SK-N-SH (cell line): ENCODE results near the gene CACFD1. TPM values are rescaled to one million over a fixed set of nuclear protein-coding genes. Genes with fewer than 3 reads are reported as not detected.

Experiments used
- CTCF ChIA-PET: fragments of 300-600, 350-600 bp; formaldehyde crosslinking; extraction: SDS; loops from one replicate; lab custom pipeline; 2021; lab: Yijun Ruan, JAX
- POLR2A ChIA-PET: fragments of 350-600 bp; sonication (Branson Sonifier 250); formaldehyde crosslinking; extraction: SDS; loops from one replicate; lab custom pipeline; 2020; ENCODE audit warnings: antibody characterized with exemption, inconsistent platforms; lab: Yijun Ruan, JAX
- DNase-seq: peaks from one replicate; pipeline ENCODE4 v3.0.0; 2012
- H2AFZ ChIP-seq: fragments of 200-600 bp; sonication (generic); 2 replicates; pipeline ENCODE4 v1.8.1; 2016; ENCODE audit warnings: antibody characterized with exemption, mild to moderate bottlenecking, low read depth
- H3F3A ChIP-seq: fragments of 200-600 bp; sonication (generic); replicated peaks from 2 replicates; pipeline ENCODE3; 2016; ENCODE audit warnings: antibody characterized with exemption, mild to moderate bottlenecking; ENCODE audit not compliant: insufficient read depth
- H3K27ac ChIP-seq, 2 experiments: fragments of 200-500 bp in 1 of 2; fragments of 200-600 bp in 1 of 2; sonication (Bioruptor generic) in 1 of 2; sonication (generic), shearing (Covaris generic) in 1 of 2; 2 replicates each; pipeline versions ENCODE4 v1.5.1 to v1.6.1; 2014 to 2016; ENCODE audit warnings: low read depth in 2 of 2, inconsistent platforms in 1 of 2, low read length in 1 of 2, mild to moderate bottlenecking in 1 of 2, mixed read lengths in 1 of 2
- H3K27me3 ChIP-seq: fragments of 200-600 bp; sonication (generic), shearing (Covaris generic); 2 replicates; pipeline ENCODE4 v1.6.1; 2016; ENCODE audit warnings: mixed run types; ENCODE audit not compliant: insufficient read depth
- H3K36me3 ChIP-seq, 2 experiments: fragments of 200-500 bp in 1 of 2; fragments of 200-600 bp in 1 of 2; sonication (Bioruptor generic) in 1 of 2; sonication (generic) in 1 of 2; replicated peaks in 1 of 2; 2 replicates each; pipeline versions ENCODE3 to v1.5.1; 2014 to 2016; ENCODE audit warnings: low read length in 1 of 2, mild to moderate bottlenecking in 1 of 2; ENCODE audit not compliant: insufficient read depth in 2 of 2, control insufficient read depth in 1 of 2
- H3K4me1 ChIP-seq, 2 experiments: fragments of 200-500 bp in 1 of 2; fragments of 200-600 bp in 1 of 2; sonication (Bioruptor generic) in 1 of 2; sonication (generic), shearing (Covaris generic) in 1 of 2; 2 replicates each; pipeline versions ENCODE4 v1.5.1 to v1.6.1; 2014 to 2016; ENCODE audit warnings: low read depth in 1 of 2, low read length in 1 of 2, mixed run types in 1 of 2; ENCODE audit not compliant: insufficient read depth in 2 of 2, control insufficient read depth in 1 of 2
- H3K4me2 ChIP-seq: fragments of 200-600 bp; sonication (generic), shearing (Covaris generic); 2 replicates; pipeline ENCODE4 v1.6.1; 2017; ENCODE audit warnings: mixed run types
- H3K4me3 ChIP-seq, 2 experiments: fragments of 200-500 bp in 1 of 2; fragments of 200-600 bp in 1 of 2; sonication (Bioruptor generic) in 1 of 2; sonication (generic), shearing (Covaris generic) in 1 of 2; 2 replicates each; pipeline versions ENCODE4 v1.5.1 to v1.8.1; 2014 to 2016; ENCODE audit warnings: low read depth in 2 of 2, inconsistent platforms in 1 of 2, low read length in 1 of 2, mild to moderate bottlenecking in 1 of 2, mixed read lengths in 1 of 2, moderate library complexity in 1 of 2
- H3K79me2 ChIP-seq: fragments of 200-600 bp; sonication (generic); 2 replicates; pipeline ENCODE4 v1.8.1; 2017; ENCODE audit warnings: mild to moderate bottlenecking; ENCODE audit not compliant: insufficient read depth
- H3K9ac ChIP-seq: fragments of 200-600 bp; sonication (generic); 2 replicates; pipeline ENCODE4 v1.6.1; 2017; ENCODE audit warnings: mixed run types
- H3K9me2 ChIP-seq: fragments of 200-600 bp; sonication (generic); 2 replicates; pipeline ENCODE4 v1.6.1; 2017; ENCODE audit warnings: mixed run types
- H3K9me3 ChIP-seq: fragments of 200-600 bp; sonication (generic); 2 replicates; pipeline ENCODE4 v1.6.1; 2017; ENCODE audit warnings: mixed run types, mild to moderate bottlenecking, moderate library complexity
- H4K20me1 ChIP-seq: fragments of 200-600 bp; sonication (generic); 2 replicates; pipeline ENCODE4 v1.6.1; 2017; ENCODE audit warnings: mild to moderate bottlenecking, mixed run types; ENCODE audit not compliant: insufficient read depth
- CHD2 ChIP-seq: fragments of 150-350 bp; IDR thresholded peaks from 2 replicates; pipeline ENCODE4 v1.6.1; 2018; ENCODE audit warnings: low read length; ENCODE audit not compliant: partially characterized antibody
- ELF1 ChIP-seq: IDR thresholded peaks from 2 replicates; pipeline ENCODE4 v1.4.0; 2012
- EZH2phosphoT487 ChIP-seq: fragments of 200-600 bp; sonication (generic); IDR thresholded peaks from 2 replicates; pipeline ENCODE4 v1.6.1; 2017; ENCODE audit warnings: low read depth, mixed run types, mild to moderate bottlenecking, antibody characterized with exemption, moderate library complexity, borderline replicate concordance
- FOSL2 ChIP-seq: IDR thresholded peaks from 2 replicates; pipeline ENCODE4 v1.4.0; 2012; ENCODE audit warnings: low read depth, mild to moderate bottlenecking, moderate library complexity, borderline replicate concordance
- FOXJ3 ChIP-seq: sonication (generic); formaldehyde crosslinking; IDR thresholded peaks from 2 replicates; pipeline ENCODE4 v1.5.1; 2020; ENCODE audit warnings: mild to moderate bottlenecking, missing genetic modification reagents
- FOXM1 ChIP-seq: IDR thresholded peaks from 2 replicates; pipeline ENCODE4 v1.4.0; 2012; ENCODE audit warnings: low read depth, mild to moderate bottlenecking
- GABPA ChIP-seq: IDR thresholded peaks from 2 replicates; pipeline ENCODE4 v1.4.0; 2012; ENCODE audit warnings: low read depth, mild to moderate bottlenecking
- JUND ChIP-seq: IDR thresholded peaks from 2 replicates; pipeline ENCODE4 v1.4.0; 2012
- MEF2A ChIP-seq: IDR thresholded peaks from 2 replicates; pipeline ENCODE4 v1.4.0; 2012; ENCODE audit warnings: low read depth, borderline replicate concordance
- NRF1 ChIP-seq: IDR thresholded peaks from 2 replicates; pipeline ENCODE4 v1.6.1; 2012; ENCODE audit warnings: low read depth, mild to moderate bottlenecking, low read length
- RAD21 ChIP-seq: IDR thresholded peaks from 2 replicates; pipeline ENCODE4 v1.6.1; 2012; ENCODE audit warnings: mild to moderate bottlenecking, low read length
- RCOR1 ChIP-seq: fragments of 150-350 bp; IDR thresholded peaks from 2 replicates; pipeline ENCODE4 v1.6.1; 2017; ENCODE audit warnings: antibody characterized with exemption, low read length
- SMC3 ChIP-seq: IDR thresholded peaks from 2 replicates; pipeline ENCODE4 v1.6.1; 2012; ENCODE audit warnings: low read depth, low read length, improper control_type of control experiment
- YY1 ChIP-seq: IDR thresholded peaks from 2 replicates; pipeline ENCODE4 v1.4.0; 2012; ENCODE audit warnings: low read depth, mild to moderate bottlenecking
- WGBS: methylation state at CpG from one replicate; pipeline ENCODE4 v1.1.6; 2017; ENCODE audit warnings: low lambda C conversion rate; 5-methylcytosine and 5-hydroxymethylcytosine counted together
- polyA plus RNA-seq, 3 experiments: library from polyadenylated mRNA; depleted of rRNA; stranded (reverse); fragments of >200 nt; gene quantifications; 2 replicates each; pipeline ENCODE4 v1.2.3, GENCODE V29; 2012
- TF ChIP-seq, protein P1 (sequence below): fragments of 200-600 bp; sonication (generic); IDR thresholded peaks from 2 replicates; pipeline ENCODE4 v1.6.1; 2017; ENCODE audit warnings: antibody characterized with exemption, mild to moderate bottlenecking, moderate library complexity
- TF ChIP-seq, protein P2 (sequence below): IDR thresholded peaks from 2 replicates; pipeline ENCODE4 v1.4.0; 2012; ENCODE audit warnings: low read depth, borderline replicate concordance

The CACFD1 gene
- polyA plus RNA-seq, 1 of the 3 experiments (the other 2 are of a cell fraction): 16.8 TPM

DNA sequence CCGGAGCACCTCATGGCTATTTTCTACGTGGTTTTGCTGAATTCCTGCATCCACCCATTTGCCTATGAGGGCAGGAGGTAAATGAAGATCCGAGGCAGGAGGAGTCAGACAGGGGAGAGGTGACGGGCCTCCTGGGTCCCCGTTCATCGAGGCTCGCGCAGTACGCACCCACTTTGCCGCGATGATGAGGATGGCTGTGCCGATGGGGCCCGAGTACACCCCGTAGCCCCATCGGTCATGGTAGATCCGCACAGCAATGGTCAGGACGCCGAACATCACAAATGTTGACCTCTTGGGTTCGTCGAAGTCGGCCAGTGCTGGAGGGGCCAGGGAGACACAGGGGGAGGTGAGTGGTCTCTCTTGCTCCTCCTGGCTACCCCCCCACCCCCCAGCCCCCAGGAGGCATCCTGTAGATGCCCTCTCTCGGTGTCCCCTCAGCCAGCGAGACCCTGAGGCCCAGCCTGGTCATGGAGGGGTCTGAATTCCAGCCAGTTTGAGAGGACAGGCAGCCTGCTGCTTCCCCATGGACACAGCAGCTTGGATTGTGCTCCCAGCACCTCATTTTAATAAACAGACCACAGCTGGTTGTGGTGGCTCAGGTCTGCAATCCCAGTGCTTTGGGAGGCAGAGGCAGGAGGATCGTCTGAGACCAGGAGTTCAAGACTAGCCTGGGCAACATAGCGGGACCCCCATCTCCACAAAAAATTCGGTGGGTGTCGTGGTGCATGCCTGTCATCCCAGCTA lies 59.1 kb downstream of the CACFD1 start:
- no peak overlapping the region; a peak in 1 of 4 replicates for H3K27ac ChIP-seq
- peaks cover 0 to 79% of the 10 kb centered on the region in 2 experiments; a peak in 1 of 4 replicates for H3K4me1 ChIP-seq
- H3K4me2 ChIP-seq: no peak overlapping the region
- H2AFZ ChIP-seq: no peak overlapping the region
- 65% methylated on average over 16 of the region's 27 CpGs for WGBS
- CTCF ChIA-PET: interaction anchor here (1.0 to 1.2 kb wide), 2 partner anchors 14 to 41 kb away, joined by 3 to 4 read pairs; no protein-coding TSS in a partner anchor
- no peaks in the 10 kb centered on the region for H4K20me1 ChIP-seq
- no peaks in the 10 kb centered on the region for H3F3A ChIP-seq
- DNase-seq: no peak
- no peaks in the 10 kb centered on the region for H3K79me2 ChIP-seq
- H3K9me2 ChIP-seq: no peaks in the 10 kb centered on the region
- H3K4me3 ChIP-seq: no peak overlapping the region
- H3K9me3 ChIP-seq: no peaks in the 10 kb centered on the region
- H3K9ac ChIP-seq: no peak overlapping the region
- POLR2A ChIA-PET: no interaction called here
- H3K27me3 ChIP-seq: no peaks in the 10 kb centered on the region
- TF ChIP-seq, protein P1, sequence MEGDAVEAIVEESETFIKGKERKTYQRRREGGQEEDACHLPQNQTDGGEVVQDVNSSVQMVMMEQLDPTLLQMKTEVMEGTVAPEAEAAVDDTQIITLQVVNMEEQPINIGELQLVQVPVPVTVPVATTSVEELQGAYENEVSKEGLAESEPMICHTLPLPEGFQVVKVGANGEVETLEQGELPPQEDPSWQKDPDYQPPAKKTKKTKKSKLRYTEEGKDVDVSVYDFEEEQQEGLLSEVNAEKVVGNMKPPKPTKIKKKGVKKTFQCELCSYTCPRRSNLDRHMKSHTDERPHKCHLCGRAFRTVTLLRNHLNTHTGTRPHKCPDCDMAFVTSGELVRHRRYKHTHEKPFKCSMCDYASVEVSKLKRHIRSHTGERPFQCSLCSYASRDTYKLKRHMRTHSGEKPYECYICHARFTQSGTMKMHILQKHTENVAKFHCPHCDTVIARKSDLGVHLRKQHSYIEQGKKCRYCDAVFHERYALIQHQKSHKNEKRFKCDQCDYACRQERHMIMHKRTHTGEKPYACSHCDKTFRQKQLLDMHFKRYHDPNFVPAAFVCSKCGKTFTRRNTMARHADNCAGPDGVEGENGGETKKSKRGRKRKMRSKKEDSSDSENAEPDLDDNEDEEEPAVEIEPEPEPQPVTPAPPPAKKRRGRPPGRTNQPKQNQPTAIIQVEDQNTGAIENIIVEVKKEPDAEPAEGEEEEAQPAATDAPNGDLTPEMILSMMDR: no peak
- TF ChIP-seq RAD21 (no peak), MEF2A (no peak), FOSL2 (no peak), GABPA (no peak), JUND (no peak), FOXJ3 (no peak), YY1 (no peak), NRF1 (no peak), SMC3 (no peak), EZH2phosphoT487 (no peak), CHD2 (no peak)
- no peaks in the 10 kb centered on the region for H3K36me3 ChIP-seq

DNA sequence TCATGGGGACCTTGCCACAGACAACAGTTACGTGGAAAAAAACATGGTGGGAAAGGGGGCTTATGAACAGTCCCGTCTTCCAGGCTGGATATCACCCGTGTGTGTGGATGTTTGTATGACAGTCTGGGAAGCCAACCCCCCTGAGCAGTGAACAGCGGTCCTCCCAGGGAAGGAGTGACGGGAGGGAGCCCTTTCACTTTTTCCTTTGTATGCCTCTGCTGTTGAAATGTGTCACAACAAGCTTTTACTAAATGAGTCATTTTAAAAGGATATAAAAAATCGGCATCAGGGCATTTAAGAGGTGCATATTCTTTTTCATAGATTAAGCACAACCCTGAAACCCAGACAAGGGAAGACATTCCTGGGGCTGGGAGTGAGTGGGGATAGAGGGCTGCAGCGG lies 59.9 kb downstream of the CACFD1 start:
- CTCF ChIA-PET: no interaction called here
- TF ChIP-seq GABPA (no peak), YY1 (no peak), FOXJ3 (no peak), ELF1 (no peak), FOXM1 (no peak), MEF2A (no peak), NRF1 (no peak), RCOR1 (no peak)
- TF ChIP-seq, protein P2, sequence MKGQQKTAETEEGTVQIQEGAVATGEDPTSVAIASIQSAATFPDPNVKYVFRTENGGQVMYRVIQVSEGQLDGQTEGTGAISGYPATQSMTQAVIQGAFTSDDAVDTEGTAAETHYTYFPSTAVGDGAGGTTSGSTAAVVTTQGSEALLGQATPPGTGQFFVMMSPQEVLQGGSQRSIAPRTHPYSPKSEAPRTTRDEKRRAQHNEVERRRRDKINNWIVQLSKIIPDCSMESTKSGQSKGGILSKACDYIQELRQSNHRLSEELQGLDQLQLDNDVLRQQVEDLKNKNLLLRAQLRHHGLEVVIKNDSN: no peak
- TF ChIP-seq, protein P1: no peak
- TF ChIP-seq, all 33 proteins: peak for 0
- DNase-seq: no peak
- no peaks in the 10 kb centered on the region for H3F3A ChIP-seq
- H3K9me2 ChIP-seq: no peaks in the 10 kb centered on the region
- H3K36me3 ChIP-seq: no peaks in the 10 kb centered on the region
- no peak overlapping the region for H3K27ac ChIP-seq
- H3K9me3 ChIP-seq: no peaks in the 10 kb centered on the region
- no peaks in the 10 kb centered on the region for H4K20me1 ChIP-seq
- no peaks in the 10 kb centered on the region for H3K79me2 ChIP-seq
- WGBS: 48% methylated on average over 7 of the region's 7 CpGs
- H3K4me3 ChIP-seq: no peak overlapping the region
- H3K4me1 ChIP-seq: peaks cover 0 to 80% of the 10 kb centered on the region in 2 experiments; a peak in 1 of 4 replicates
- no peak overlapping the region for H3K4me2 ChIP-seq
- no peak overlapping the region for H2AFZ ChIP-seq
- POLR2A ChIA-PET: no interaction called here
- H3K9ac ChIP-seq: no peak overlapping the region
- no peaks in the 10 kb centered on the region for H3K27me3 ChIP-seq
